SKM-1 (cell line): Measurements from ENCODE around the gene RNF113B.

Source experiments
- DNase-seq: peaks from one replicate; lab custom pipeline; 2025; ENCODE audit not compliant: unreplicated experiment; lab: John Stamatoyannopoulos, UW

Gene RNF113B

GRCh38 chr13:98142380-98143156 lies 34.5 kb downstream of the RNF113B start, which contains the start of gene FARP1:
Gene FARP1 (plus strand): TSS chr13:98143094. CDS start chr13:98213243, 70,149 bp downstream.
- no peak for DNase-seq

GRCh38 chr13:98141509-98142379 lies 35.3 kb downstream of the RNF113B start:
- no peak for DNase-seq

GRCh38 chr13:98141091-98141490 lies 36.0 kb downstream of the RNF113B start:
- no peak for DNase-seq

GRCh38 chr13:98134901-98135300 lies 42.2 kb downstream of the RNF113B start:
- DNase-seq, result no peak

- DNase-seq, result no peak
These were observed 43.1 kb downstream of the RNF113B start for GRCh38 chr13:98133946-98134345.

- no peak for DNase-seq
These were observed 47.9 kb downstream of the RNF113B start for GRCh38 chr13:98129059-98129746.
